HG03103 (cell line): ENCODE measurements around the gene PAAF1.
A peak's percentile ranks its signal among the peaks of the same experiment; 100 is the strongest.

Source experiments
- ATAC-seq: cut with Tn5 transposase; IDR thresholded peaks from one replicate; pipeline ENCODE4 v1.9.1; 2021; ENCODE audit warnings: low read depth; ENCODE audit not compliant: unreplicated experiment

Gene PAAF1

DNA sequence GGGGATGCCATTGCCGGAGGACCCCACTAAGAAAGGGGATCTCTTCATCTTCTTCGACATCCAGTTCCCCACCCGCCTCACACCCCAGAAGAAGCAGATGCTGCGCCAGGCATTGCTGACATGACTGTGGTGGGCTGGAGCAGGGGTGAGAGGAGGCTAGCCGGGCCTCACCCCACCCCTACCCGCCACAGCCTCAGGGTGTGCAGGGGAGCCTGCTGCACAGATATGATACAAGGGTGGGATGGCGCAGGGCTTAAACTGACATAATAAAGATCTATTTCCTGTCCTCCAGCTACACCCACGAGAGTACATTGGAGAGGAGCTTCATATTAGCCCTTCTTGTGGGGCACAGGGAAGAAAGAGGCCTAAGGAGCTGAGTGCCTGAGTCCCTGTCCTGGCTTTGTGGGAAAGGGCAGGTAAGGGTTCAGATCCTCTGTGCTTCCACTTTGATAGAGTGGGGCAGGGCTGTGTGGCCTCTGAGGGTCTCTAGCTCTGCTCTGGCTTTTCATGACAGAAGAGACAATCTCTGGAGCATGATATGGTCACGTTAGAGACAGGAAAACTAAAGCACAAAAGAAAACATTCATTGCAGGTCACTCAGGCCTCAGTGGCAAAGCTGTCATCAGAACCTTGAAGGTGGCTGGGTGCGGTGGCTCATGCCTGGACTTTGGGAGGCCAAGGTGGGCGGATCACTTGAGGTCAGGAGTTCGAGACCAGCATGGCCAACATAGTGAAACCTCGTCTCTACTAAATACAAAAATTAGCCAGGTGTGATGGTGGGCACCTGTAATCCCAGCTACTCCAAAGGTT lies 93.4 kb downstream of the PAAF1 start:
- no peak for ATAC-seq

DNA sequence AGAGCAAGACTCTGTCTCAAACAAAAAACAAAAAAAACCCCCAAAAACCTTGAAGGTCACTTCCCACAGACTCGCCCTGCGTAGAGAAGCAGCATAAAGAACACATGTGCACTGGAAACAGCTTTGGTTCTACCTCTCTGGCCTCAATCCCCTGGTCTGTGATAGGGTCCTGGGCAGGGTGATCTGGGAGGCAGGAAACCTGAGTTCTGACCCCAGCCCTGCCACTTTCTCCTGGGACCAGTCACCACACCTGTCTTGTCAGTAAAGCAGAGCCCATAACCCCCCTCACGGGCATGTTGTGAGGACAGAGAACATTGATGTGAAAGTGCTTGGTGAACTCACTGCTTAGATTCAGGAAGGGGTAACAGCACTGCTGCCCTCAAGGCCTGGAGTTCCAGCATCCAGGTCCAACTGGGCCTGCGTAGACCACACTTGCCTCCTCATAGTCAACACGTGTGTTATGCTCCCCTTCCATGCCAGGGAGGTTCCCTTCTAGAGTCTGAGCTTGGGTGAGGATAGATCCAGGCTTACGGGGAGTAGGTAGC lies 94.4 kb downstream of the PAAF1 start:
- no peak for ATAC-seq

DNA sequence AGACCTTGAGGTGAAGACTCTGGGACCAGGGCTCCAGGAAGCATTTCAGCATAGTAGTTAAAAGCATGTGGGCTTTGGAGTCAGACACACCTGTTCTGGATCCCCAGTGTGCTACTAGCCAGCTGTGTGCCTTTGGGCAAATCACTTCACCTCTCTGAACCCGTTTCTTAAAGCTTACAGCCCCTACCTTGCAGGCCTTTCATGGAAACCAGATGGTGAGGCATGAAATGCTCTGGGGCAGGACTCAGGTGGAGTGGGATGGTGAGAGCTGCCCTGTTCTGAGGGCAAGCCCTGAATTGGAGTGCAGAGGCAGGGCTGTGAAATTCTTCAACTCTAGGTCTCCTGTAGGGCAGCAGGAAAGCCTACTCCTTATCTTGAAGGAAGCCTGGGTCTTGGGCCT lies 95.4 kb downstream of the PAAF1 start:
- no peak for ATAC-seq

DNA sequence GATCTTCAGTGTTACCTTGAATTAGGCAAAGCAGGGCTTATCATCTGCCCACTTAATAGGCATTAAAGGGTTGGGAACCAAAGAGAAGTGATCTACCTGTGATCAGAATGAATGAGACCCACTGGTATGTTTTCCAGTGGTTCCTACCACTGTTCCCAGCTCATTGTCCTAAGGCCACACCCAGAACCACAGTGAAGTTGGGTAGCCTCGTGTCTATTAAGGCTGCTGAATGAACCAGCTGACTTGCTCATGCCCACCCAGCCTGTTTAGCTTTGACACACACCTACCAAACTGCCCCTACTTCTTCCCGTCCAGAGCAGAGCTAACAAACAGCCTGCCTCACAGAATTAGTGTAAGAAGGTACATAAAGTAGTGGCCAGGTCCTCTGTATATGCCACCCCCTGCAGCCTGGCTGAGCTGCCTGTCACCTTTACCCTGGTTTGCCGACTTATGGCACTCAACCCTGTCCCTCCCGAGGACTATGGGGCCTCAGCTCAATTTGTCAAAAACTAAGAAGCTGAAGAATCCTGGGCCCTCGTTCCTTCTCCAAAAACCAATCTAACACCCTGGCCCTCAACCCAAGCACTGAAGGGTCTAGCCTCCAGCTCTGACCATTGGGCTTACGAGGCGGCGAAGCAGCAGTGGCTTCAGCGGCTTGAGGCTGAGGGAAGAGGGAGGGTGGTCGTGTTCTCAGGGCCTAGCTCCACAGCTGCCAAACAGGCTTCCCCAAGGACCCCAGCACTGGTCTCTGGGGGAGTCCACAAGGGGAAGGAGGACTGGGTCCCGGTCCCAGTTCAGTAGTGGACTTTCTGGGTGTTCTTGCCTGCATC lies 96.0 kb downstream of the PAAF1 start:
- no peak for ATAC-seq

DNA sequence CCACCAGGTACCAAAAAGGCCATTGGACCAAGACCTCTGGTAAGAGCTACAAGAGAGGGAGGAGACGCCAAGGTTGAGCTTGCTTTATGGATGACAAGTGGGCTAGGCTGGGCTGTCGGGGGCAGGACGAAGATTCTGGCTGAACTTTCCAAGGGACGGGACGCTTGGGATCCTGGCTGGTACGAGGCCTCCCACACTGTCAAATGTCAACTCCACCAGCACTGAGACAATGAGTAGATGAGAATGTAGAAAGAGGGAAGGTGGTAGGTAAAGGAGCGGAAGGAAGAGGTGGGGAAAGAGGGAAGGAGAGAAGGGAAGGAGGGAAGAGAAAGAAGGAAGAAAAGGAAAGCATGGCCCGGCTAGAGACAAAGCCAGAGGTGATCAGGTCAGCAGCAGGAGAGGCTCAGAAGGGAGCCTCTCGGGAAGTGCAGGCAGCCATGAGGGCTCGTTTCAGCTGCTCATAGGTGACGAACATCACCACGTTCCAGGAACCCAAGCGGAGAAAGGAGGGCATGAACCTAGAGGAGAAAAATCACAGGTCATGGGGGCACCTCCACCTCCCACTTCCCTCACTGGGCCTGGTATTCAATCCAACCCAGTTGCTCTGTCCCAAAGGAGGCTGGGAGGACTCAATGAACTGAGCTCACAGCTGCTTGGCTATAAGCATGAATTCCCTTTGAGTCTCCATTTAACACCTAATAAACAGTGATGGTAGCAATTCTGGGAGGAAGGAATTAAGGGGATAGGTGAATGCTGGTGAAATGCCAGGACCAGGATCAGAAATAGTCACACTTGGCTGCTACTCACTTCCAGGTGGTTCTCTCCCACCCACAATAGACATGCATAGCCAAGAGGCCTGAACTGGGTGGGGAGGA lies 98.0 kb downstream of the PAAF1 start:
- no peak for ATAC-seq

DNA sequence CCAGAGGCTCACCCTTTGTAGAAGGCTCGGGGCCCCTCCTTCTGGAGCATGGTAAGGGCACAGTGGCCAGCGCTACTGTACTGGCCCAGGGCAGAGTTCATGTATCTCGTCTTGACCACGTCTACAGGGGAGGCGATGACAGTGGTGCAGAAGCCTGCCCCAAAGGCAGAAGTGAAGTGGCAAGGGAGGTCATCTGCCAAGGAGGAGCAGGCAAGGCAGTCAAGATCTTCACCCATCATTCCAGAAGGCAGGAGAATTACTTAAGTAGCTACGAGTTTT lies 98.6 kb downstream of the PAAF1 start:
- no peak for ATAC-seq

DNA sequence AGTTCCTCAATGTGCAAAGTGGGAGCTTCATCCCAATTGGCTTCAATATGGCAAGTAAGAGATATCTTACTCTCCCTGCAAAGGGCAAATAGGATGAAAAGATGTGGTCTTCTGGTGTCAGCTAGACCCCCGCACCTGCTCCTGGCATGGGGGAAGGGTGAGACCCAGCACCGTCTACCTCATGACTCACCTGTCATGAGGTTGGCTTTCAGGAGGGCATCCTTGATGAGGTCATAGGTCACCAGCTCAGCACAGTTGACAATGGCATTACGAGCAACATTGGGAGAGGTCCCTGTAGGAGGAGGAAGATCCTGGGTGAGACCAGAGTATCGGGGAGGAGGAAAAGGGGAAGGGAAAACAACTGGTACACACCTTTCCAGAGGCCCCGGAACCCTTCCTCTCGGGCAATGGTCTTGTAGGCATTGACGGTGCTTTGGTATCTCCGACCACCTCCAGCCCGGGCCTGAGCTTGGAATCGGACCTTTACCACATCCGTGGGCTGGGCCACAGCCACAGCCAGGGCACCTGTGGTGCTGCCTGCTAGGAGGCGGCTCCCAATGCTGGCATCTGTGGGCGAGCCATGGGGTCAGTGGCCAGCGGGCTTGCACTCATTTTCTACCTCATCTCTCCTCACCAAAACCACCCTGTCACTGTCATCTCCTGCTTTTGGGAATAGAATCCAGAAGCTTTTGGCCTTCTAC lies 99.8 kb downstream of the PAAF1 start:
- no peak for ATAC-seq

DNA sequence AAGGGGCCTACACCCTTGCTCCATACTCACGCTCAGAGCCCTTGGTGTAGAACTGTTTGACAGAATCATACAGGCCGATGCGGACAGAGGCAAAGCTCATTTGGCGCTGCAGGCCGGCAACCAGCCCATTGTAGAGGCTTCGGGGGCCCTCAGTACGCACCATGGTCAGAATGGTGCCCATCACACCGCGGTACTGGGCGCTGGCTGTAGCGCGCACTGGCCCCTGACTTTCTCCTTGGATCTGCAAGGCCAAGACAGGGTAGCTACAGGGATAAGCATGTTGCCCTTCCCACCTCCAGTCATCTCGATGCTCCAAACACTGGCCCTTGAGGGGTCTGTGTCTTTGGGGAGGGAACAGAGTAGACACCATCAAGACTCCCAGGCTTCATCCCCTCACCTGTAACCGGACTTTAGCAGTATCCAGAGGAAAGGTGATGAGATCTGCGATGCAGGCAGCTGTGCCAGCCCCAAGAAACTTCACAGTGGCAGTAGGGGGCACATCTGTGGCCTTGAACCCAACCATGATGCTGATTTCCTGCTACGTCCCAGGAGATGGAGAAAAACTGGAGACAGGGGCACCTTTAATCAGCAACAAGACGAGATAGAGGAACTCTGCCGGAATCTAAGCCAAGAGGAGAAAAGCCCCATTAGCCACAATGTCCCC lies 101.2 kb downstream of the PAAF1 start:
- ATAC-seq = no peak

DNA sequence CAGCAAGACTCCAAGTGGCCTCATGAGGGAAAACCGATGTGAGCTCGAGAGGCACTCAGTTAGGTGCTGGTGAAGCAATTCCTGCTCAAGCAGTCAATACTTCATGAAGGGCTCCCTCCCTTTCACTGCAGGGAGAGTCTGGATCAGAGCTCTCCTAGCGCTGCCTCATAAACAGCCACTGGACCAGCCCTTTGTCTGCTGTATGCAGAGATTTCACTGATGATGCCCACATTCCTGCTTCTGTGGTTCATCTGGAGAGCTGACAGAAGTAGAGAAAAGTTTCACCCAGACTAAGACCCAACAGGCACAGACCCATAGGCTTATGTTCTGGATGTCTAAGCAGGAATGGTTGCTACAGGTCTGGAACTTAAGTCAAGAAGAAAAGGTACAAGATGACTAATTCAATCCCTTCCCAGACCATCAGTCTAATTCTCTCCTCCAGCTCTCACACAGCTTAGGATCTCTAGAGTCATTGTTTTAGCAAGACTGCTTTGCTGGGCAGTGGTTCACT lies 101.8 kb downstream of the PAAF1 start:
- ATAC-seq = no peak

DNA sequence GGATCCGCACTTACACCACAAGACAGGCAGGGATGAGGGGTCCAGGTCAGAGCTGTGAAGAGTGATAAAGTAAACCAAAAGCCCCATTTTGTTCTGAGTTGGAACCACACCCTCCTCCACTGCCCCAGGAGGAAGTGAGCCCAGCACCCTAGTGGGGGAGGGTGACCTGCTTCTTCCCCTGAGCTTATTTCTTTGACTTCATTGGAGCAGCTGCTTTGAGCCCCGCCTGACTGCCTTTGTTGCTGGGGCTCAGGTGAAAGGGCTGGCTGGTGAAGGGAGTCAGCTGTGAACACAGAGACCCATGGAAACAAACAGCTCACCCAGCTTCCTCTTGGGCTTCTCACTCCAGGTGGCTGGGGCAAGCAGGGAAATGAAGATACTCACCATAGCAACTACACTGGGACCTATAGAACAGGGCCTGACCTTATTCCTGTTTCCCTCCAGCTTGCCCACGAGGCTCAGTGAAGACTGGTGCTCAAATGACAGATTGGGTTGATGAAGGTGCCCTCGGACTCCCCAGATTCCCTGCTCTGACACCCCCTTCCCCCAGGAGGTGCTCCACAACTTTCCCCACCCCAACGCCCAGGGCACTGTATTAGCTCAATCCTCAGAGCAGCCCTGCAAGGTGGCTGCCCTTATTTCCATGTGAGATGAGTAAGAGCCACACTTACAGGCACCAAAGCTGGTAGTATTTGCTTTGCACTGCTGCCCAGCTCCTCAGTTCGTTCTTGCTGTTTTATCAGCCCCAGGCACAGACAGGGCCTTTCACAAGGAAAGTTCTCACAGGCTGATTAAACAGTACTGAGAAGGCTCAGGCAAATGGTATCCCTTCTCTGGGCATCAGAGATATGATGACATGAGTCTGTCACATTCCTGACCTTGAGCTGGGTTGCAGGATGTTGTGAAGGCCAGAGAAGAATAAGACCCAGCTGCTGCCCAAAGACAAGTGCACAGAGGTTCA lies 103.5 kb downstream of the PAAF1 start:
- peak; percentile 42 for ATAC-seq
